ENCODE measurements around the gene RNF208. TPM values are rescaled to one million over a fixed set of nuclear protein-coding genes. Genes with fewer than 3 reads are reported as not detected.
A peak's percentile ranks its signal among the peaks of the same experiment; 100 is the strongest.

The RNF208 gene
- polyA plus RNA-seq, 1 of the 3 experiments (the other 2 are of a cell fraction) = 2.7 TPM

GRCh38 chr9:137176302-137177182 is 45.5 kb downstream of the RNF208 start:
- no peak for DNase-seq
- Histone ChIP-seq H3K9me3 (no peaks in the 10 kb centered on the region), H3K4me2 (no peak overlapping the region), H3K79me2 (ENCODE audit: insufficient read depth) (no peaks in the 10 kb centered on the region), H3F3A (replicated peaks; ENCODE audit: insufficient read depth) (no peaks in the 10 kb centered on the region), H2AFZ (ENCODE audit: low read depth) (no peak overlapping the region), H3K27ac (ENCODE audit: low read depth in 2 of 2, low read length in 1 of 2) (no peak overlapping the region), H3K9me2 (no peaks in the 10 kb centered on the region), H3K27me3 (ENCODE audit: insufficient read depth) (no peaks in the 10 kb centered on the region), H3K9ac (no peak overlapping the region), H3K4me3 (ENCODE audit: low read depth in 2 of 2, low read length in 1 of 2) (no peak overlapping the region), H4K20me1 (ENCODE audit: insufficient read depth) (no peaks in the 10 kb centered on the region), H3K36me3 (replicated peaks in 1 of 2; ENCODE audit: control insufficient read depth in 1 of 2, insufficient read depth in 2 of 2, low read length in 1 of 2) (peaks cover 0 to 29% of the 10 kb centered on the region in 2 experiments), H3K4me1 (ENCODE audit: control insufficient read depth in 1 of 2, insufficient read depth in 2 of 2, low read depth in 1 of 2, low read length in 1 of 2) (peaks cover 0 to 19% of the 10 kb centered on the region in 2 experiments; a peak in 1 of 4 replicates)
- 68% methylated on average over 17 of the region's 17 CpGs for WGBS (ENCODE audit: low lambda C conversion rate)
- TF ChIP-seq FOXJ3 (CRISPR knock-in tag; IDR thresholded peaks at IDR 0.05) = no peak
- no peak for TF ChIP-seq JUND (IDR thresholded peaks at IDR 0.05)
- peak; percentile 35 for TF ChIP-seq CTCF (IDR thresholded peaks at IDR 0.05)
- peak; percentile 29 for TF ChIP-seq RAD21 (IDR thresholded peaks at IDR 0.05; ENCODE audit: low read length)
- TF ChIP-seq TEAD4 (IDR thresholded peaks at IDR 0.05; ENCODE audit: borderline replicate concordance, insufficient read depth) = no peak
- no peak for TF ChIP-seq EZH2phosphoT487 (IDR thresholded peaks at IDR 0.05; ENCODE audit: borderline replicate concordance, low read depth)
- TF ChIP-seq GABPA (IDR thresholded peaks at IDR 0.05; ENCODE audit: low read depth) = no peak
- TF ChIP-seq MXI1 (IDR thresholded peaks at IDR 0.05; ENCODE audit: low read depth, low read length) = no peak
- POLR2A ChIA-PET = no interaction called here
- CTCF ChIA-PET = interaction anchor here (0.6 to 2.0 kb wide), 7 partner anchors 13 to 130 kb away, joined by 3 to 7 read pairs (median 3); partner anchors contain the start of genes DPP7, GRIN1 and NPDC1

- POLR2A ChIA-PET = no interaction called here
- Histone ChIP-seq H4K20me1 (ENCODE audit: insufficient read depth) (no peaks in the 10 kb centered on the region), H2AFZ (ENCODE audit: low read depth) (no peak overlapping the region)
- TF ChIP-seq, protein P1, sequence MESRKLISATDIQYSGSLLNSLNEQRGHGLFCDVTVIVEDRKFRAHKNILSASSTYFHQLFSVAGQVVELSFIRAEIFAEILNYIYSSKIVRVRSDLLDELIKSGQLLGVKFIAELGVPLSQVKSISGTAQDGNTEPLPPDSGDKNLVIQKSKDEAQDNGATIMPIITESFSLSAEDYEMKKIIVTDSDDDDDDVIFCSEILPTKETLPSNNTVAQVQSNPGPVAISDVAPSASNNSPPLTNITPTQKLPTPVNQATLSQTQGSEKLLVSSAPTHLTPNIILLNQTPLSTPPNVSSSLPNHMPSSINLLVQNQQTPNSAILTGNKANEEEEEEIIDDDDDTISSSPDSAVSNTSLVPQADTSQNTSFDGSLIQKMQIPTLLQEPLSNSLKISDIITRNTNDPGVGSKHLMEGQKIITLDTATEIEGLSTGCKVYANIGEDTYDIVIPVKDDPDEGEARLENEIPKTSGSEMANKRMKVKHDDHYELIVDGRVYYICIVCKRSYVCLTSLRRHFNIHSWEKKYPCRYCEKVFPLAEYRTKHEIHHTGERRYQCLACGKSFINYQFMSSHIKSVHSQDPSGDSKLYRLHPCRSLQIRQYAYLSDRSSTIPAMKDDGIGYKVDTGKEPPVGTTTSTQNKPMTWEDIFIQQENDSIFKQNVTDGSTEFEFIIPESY (IDR thresholded peaks at IDR 0.05; ENCODE audit: borderline replicate concordance, low read depth) = no peak
- TF ChIP-seq NRF1 (IDR thresholded peaks at IDR 0.05; ENCODE audit: low read depth, low read length) (no peak), GATA2 (CRISPR knock-in tag; IDR thresholded peaks at IDR 0.05) (no peak), RXRA (IDR thresholded peaks at IDR 0.05; ENCODE audit: borderline replicate concordance, low read depth) (no peak), NFIC (IDR thresholded peaks at IDR 0.05; ENCODE audit: borderline replicate concordance) (no peak), YY1 (IDR thresholded peaks at IDR 0.05; ENCODE audit: low read depth) (no peak), TEAD4 (IDR thresholded peaks at IDR 0.05; ENCODE audit: borderline replicate concordance, insufficient read depth) (no peak), FOXJ3 (CRISPR knock-in tag; IDR thresholded peaks at IDR 0.05) (no peak), RAD21 (IDR thresholded peaks at IDR 0.05; ENCODE audit: low read length) (no peak), MAX (IDR thresholded peaks at IDR 0.05; ENCODE audit: low read depth) (no peak), EP300 (IDR thresholded peaks at IDR 0.05; ENCODE audit: borderline replicate concordance in 1 of 2, low read depth in 1 of 2, low read length in 1 of 2) (no peak), JUND (IDR thresholded peaks at IDR 0.05) (no peak), ELF1 (IDR thresholded peaks at IDR 0.05) (no peak), SMC3 (IDR thresholded peaks at IDR 0.05; ENCODE audit: low read depth, low read length) (no peak)
- TF ChIP-seq, protein P2, sequence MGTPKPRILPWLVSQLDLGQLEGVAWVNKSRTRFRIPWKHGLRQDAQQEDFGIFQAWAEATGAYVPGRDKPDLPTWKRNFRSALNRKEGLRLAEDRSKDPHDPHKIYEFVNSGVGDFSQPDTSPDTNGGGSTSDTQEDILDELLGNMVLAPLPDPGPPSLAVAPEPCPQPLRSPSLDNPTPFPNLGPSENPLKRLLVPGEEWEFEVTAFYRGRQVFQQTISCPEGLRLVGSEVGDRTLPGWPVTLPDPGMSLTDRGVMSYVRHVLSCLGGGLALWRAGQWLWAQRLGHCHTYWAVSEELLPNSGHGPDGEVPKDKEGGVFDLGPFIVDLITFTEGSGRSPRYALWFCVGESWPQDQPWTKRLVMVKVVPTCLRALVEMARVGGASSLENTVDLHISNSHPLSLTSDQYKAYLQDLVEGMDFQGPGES (IDR thresholded peaks at IDR 0.05; ENCODE audit: low read depth, low read length) = no peak
Measured at GRCh38 chr9:137175345-137175961, 46.6 kb downstream of the RNF208 start.

More at GRCh38 chr9:137175345-137175961, 46.6 kb downstream of the RNF208 start:
- no peak overlapping the region for H3K27ac ChIP-seq (ENCODE audit: low read depth in 2 of 2, low read length in 1 of 2)
- no peak overlapping the region for H3K4me2 ChIP-seq
- H3K9me3 ChIP-seq = no peaks in the 10 kb centered on the region
- H3K9me2 ChIP-seq = no peaks in the 10 kb centered on the region
- peaks cover 0 to 19% of the 10 kb centered on the region in 2 experiments; a peak in 1 of 4 replicates for H3K4me1 ChIP-seq (ENCODE audit: control insufficient read depth in 1 of 2, insufficient read depth in 2 of 2, low read depth in 1 of 2, low read length in 1 of 2)
- no peak for DNase-seq
- H3K9ac ChIP-seq = no peak overlapping the region
- no peak overlapping the region for H3K4me3 ChIP-seq (ENCODE audit: low read depth in 2 of 2, low read length in 1 of 2)
- peaks cover 0 to 18% of the 10 kb centered on the region in 2 experiments for H3K36me3 ChIP-seq (replicated peaks in 1 of 2; ENCODE audit: control insufficient read depth in 1 of 2, insufficient read depth in 2 of 2, low read length in 1 of 2)
- H3K27me3 ChIP-seq (ENCODE audit: insufficient read depth) = 0 out of 2 replicates have a peak, but pooled peaks cover 2% of the 10 kb centered on the region
- H3F3A ChIP-seq (replicated peaks; ENCODE audit: insufficient read depth) = no peaks in the 10 kb centered on the region
- CTCF ChIA-PET = interaction anchor here (1.2 to 2.0 kb wide), 2 partner anchors 13 to 26 kb away, joined by 7 read pairs; partner anchors contain the start of genes ANAPC2 and SSNA1
- 89% methylated on average over 8 of the region's 33 CpGs for WGBS (ENCODE audit: low lambda C conversion rate)
- H3K79me2 ChIP-seq (ENCODE audit: insufficient read depth) = no peaks in the 10 kb centered on the region

Data from SK-N-SH (cell line).